ENCODE data around the gene AKAIN1. TPM values are rescaled to one million over a fixed set of nuclear protein-coding genes. Genes with fewer than 3 reads are reported as not detected.

AKAIN1 gene
- total RNA-seq, 1 experiment from 2014 or later = not detected

- ATAC-seq = no peak
- TF ChIP-seq TCF7L2 (IDR thresholded peaks at IDR 0.05; ENCODE audit: borderline replicate concordance, extremely low read depth, insufficient read depth, insufficient read length) (no peak), CTCF (IDR thresholded peaks at IDR 0.05 in 2 of 3, conservative IDR thresholded peaks at IDR 0.05 in 1 of 3; ENCODE audit: borderline replicate concordance in 1 of 3, insufficient read depth in 1 of 3, low read depth in 2 of 3, low read length in 2 of 3) (no peak), POLR2A (IDR thresholded peaks at IDR 0.05; ENCODE audit: borderline replicate concordance, extremely low read depth, insufficient read depth, insufficient read length) (no peak), SRF (IDR thresholded peaks at IDR 0.05; ENCODE audit: low read depth) (no peak), ZFX (IDR thresholded peaks at IDR 0.05) (no peak), CBX3 (IDR thresholded peaks at IDR 0.05; ENCODE audit: low read depth) (no peak), EZH2 (IDR thresholded peaks at IDR 0.05) (no peak), POLR2AphosphoS5 (IDR thresholded peaks at IDR 0.05; ENCODE audit: low read depth, low read length) (no peak), EGR1 (IDR thresholded peaks at IDR 0.05; ENCODE audit: low read depth) (no peak), RAD21 (IDR thresholded peaks at IDR 0.05; ENCODE audit: low read depth) (no peak), MAX (IDR thresholded peaks at IDR 0.05) (no peak), FOSL1 (IDR thresholded peaks at IDR 0.05; ENCODE audit: low read depth) (no peak), JUND (IDR thresholded peaks at IDR 0.05) (no peak), SP1 (IDR thresholded peaks at IDR 0.05; ENCODE audit: low read depth) (no peak), YY1 (IDR thresholded peaks at IDR 0.05; ENCODE audit: extremely low read depth, insufficient replicate concordance, low read depth, low read length) (no peak), CEBPB (IDR thresholded peaks at IDR 0.05; ENCODE audit: low read depth) (no peak), EZH2phosphoT487 (IDR thresholded peaks at IDR 0.05; ENCODE audit: borderline replicate concordance) (no peak), ZBTB33 (IDR thresholded peaks at IDR 0.05; ENCODE audit: extremely low read depth, insufficient replicate concordance, low read length) (no peak), ATF3 (IDR thresholded peaks at IDR 0.05) (no peak)
- H3K4me3 ChIP-seq (replicated peaks in 1 of 2; ENCODE audit: low read depth in 1 of 2, low read length in 2 of 2) = no peak overlapping the region
- no peak overlapping the region for H3K27ac ChIP-seq (ENCODE audit: low read depth, low read length)
- DNase-seq (ENCODE audit: low read depth, low spot score) = no peak
- no peak overlapping the region for H3K9ac ChIP-seq (ENCODE audit: low read length)
- no peaks in the 10 kb centered on the region for H3K9me2 ChIP-seq (ENCODE audit: insufficient read depth)
- H3K27me3 ChIP-seq (ENCODE audit: insufficient read depth, low read length) = no peaks in the 10 kb centered on the region
- no peaks in the 10 kb centered on the region for H3K79me2 ChIP-seq (ENCODE audit: insufficient read depth, low read length)
- H4K20me1 ChIP-seq (ENCODE audit: insufficient read depth) = no peaks in the 10 kb centered on the region
- no peak overlapping the region for H2AFZ ChIP-seq (ENCODE audit: low read depth, low read length, poor library complexity, severe bottlenecking)
- H3K4me1 ChIP-seq (ENCODE audit: control insufficient read depth in 1 of 2, insufficient read depth in 2 of 2, low read length in 2 of 2) = no peaks in the 10 kb centered on the region
- ChIA-PET CTCF (no interaction called here), RAD21 (ENCODE audit: low non-redundant PET in 1 of 2, low total read pairs in 2 of 2, uncharacterized antibody in 2 of 2, unreplicated experiment in 2 of 2) (no interaction called here), POLR2A (no interaction called here)
- no TSS peak for BruUV-seq (replicated peaks)
- no peak overlapping the region for H3K4me2 ChIP-seq (ENCODE audit: low read length)
- no peaks in the 10 kb centered on the region for H3K36me3 ChIP-seq (ENCODE audit: control insufficient read depth in 1 of 2, insufficient read depth in 2 of 2, low read length in 2 of 2)
- peaks cover 8 to 10% of the 10 kb centered on the region in 2 experiments; a peak in 2 of 4 replicates for H3K9me3 ChIP-seq (ENCODE audit: control insufficient read depth in 1 of 2, insufficient read depth in 1 of 2, low read depth in 1 of 2, low read length in 2 of 2)
- intact Hi-C loops (cut with micrococcal nuclease) = no loop called here
These were observed 44.6 kb downstream of the AKAIN1 start for GRCh38 chr18:5152343-5153020.
